Osteoblast (primary cell): ENCODE data around the gene KLF15. TPM values are rescaled to one million over a fixed set of nuclear protein-coding genes. Genes with fewer than 3 reads are reported as not detected.

Experiments
- DNase-seq: peaks from one replicate; pipeline ENCODE4 v3.0.0; 2011; ENCODE audit warnings: low spot score, mixed read lengths; ENCODE audit not compliant: insufficient read length; ENCODE audit errors: missing footprints
- H2AFZ ChIP-seq: 2 replicates; pipeline ENCODE4 v1.6.0; 2011; ENCODE audit warnings: mild to moderate bottlenecking, low read length
- H3K27ac ChIP-seq: 2 replicates; pipeline ENCODE4 v1.5.1; 2011; ENCODE audit warnings: mild to moderate bottlenecking, low read depth, low read length, moderate library complexity
- H3K27me3 ChIP-seq: 2 replicates; pipeline ENCODE4 v1.6.0; 2012; ENCODE audit warnings: mild to moderate bottlenecking, control low read depth, inconsistent platforms, low read length, moderate library complexity; ENCODE audit not compliant: insufficient read depth
- H3K36me3 ChIP-seq: 2 replicates; pipeline ENCODE4 v1.5.1; 2011; ENCODE audit warnings: mild to moderate bottlenecking, low read length, control low read depth, moderate library complexity; ENCODE audit not compliant: insufficient read depth
- H3K4me1 ChIP-seq: 2 replicates; pipeline ENCODE4 v1.5.1; 2011; ENCODE audit warnings: mild to moderate bottlenecking, low read length, control low read depth, moderate library complexity; ENCODE audit not compliant: insufficient read depth
- H3K4me2 ChIP-seq: 2 replicates; pipeline ENCODE4 v1.6.0; 2011; ENCODE audit warnings: mild to moderate bottlenecking, low read length; ENCODE audit not compliant: insufficient read depth
- H3K4me3 ChIP-seq: fragments of 200-600 bp; sonication (generic); 3 replicates; pipeline ENCODE4 v1.5.1; 2012; ENCODE audit warnings: mild to moderate bottlenecking, low read length, inconsistent platforms; ENCODE audit not compliant: insufficient read depth
- H3K79me2 ChIP-seq: 2 replicates; pipeline ENCODE4 v1.6.0; 2012; ENCODE audit warnings: mild to moderate bottlenecking, low read length, control low read depth, inconsistent platforms; ENCODE audit not compliant: insufficient read depth
- H3K9me3 ChIP-seq: 2 replicates; pipeline ENCODE4 v1.5.1; 2011; ENCODE audit warnings: low read depth, low read length, control low read depth
- H4K20me1 ChIP-seq: 2 replicates; pipeline ENCODE4 v1.6.0; 2012; ENCODE audit warnings: mild to moderate bottlenecking, low read length, control low read depth; ENCODE audit not compliant: insufficient read depth
- total RNA-seq: library from RNA; depleted of rRNA; stranded (reverse); fragments of >200 nt; gene quantifications from 2 replicates; pipeline ENCODE4 v1.2.3, GENCODE V29; 2012
- TF ChIP-seq, protein P1 (sequence below): IDR thresholded peaks from 2 replicates; pipeline ENCODE4 v1.5.1; 2011; ENCODE audit warnings: mild to moderate bottlenecking, low read depth, low read length, moderate library complexity; ENCODE audit errors: extremely low read depth

KLF15 gene
- total RNA-seq, 1 donor, result 4.3 TPM

GRCh38 chr3:126390201-126390600 lies 33.0 kb upstream of the KLF15 start:
- Histone ChIP-seq H4K20me1 (no peaks in the 10 kb centered on the region), H3K79me2 (no peaks in the 10 kb centered on the region), H3K36me3 (no peaks in the 10 kb centered on the region), H2AFZ (no peak overlapping the region), H3K9me3 (no peaks in the 10 kb centered on the region), H3K4me2 (no peak overlapping the region), H3K4me3 (no peak overlapping the region), H3K4me1 (peaks cover 2% of the 10 kb centered on the region), H3K27ac (no peak overlapping the region), H3K27me3 (peaks cover 22% of the 10 kb centered on the region)
- peak; percentile 51 for DNase-seq
- TF ChIP-seq, protein P1, sequence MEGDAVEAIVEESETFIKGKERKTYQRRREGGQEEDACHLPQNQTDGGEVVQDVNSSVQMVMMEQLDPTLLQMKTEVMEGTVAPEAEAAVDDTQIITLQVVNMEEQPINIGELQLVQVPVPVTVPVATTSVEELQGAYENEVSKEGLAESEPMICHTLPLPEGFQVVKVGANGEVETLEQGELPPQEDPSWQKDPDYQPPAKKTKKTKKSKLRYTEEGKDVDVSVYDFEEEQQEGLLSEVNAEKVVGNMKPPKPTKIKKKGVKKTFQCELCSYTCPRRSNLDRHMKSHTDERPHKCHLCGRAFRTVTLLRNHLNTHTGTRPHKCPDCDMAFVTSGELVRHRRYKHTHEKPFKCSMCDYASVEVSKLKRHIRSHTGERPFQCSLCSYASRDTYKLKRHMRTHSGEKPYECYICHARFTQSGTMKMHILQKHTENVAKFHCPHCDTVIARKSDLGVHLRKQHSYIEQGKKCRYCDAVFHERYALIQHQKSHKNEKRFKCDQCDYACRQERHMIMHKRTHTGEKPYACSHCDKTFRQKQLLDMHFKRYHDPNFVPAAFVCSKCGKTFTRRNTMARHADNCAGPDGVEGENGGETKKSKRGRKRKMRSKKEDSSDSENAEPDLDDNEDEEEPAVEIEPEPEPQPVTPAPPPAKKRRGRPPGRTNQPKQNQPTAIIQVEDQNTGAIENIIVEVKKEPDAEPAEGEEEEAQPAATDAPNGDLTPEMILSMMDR, result no peak

- H3K27me3 ChIP-seq, result peaks cover 21% of the 10 kb centered on the region
- H2AFZ ChIP-seq, result peak overlapping the region; percentile 74
- H3K27ac ChIP-seq, result no peak overlapping the region
- H3K79me2 ChIP-seq, result no peaks in the 10 kb centered on the region
- H3K9me3 ChIP-seq, result no peaks in the 10 kb centered on the region
- TF ChIP-seq, protein P1, result no peak
- H4K20me1 ChIP-seq, result no peaks in the 10 kb centered on the region
- no peaks in the 10 kb centered on the region for H3K36me3 ChIP-seq
- H3K4me3 ChIP-seq, result no peak overlapping the region
- DNase-seq, result no peak
- H3K4me1 ChIP-seq, result peaks cover 2% of the 10 kb centered on the region
- peak overlapping the region; percentile 90 for H3K4me2 ChIP-seq
Observed at GRCh38 chr3:126389794-126390146, 32.6 kb upstream of the KLF15 start.

DNA sequence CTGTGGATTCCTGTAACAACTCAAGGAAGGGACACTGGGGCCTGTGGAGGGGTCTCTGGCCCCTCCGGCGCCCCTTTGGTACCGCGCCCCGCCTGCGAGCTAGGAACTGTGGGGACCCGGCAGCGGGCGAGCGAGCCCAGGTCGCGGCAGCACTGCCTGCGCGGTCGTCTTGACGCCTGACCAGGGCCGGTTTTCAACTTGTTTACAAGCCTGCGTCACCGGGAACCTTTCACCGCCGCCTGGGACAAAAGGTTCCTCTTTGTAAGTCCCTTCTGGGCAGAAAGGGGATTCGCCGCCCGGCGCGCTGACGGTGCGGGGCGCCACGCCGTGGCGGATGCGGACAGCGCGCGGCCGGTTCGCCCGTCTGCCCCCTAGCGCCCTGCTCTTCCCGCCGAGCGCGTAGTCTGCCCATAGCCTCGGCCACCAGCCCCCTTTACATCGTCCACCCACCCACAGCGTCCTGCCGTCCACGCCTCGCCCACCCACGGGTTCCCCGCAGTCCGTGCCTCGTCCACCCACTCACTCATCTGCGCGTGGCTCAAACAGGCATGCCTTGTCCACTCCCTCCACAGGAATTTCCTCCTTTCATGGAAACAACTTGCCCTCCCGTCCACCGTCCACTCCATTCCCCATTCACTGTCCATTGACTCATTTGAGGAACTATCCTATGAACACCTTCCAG lies 32.0 kb upstream of the KLF15 start:
- Histone ChIP-seq H3K4me3 (peak overlapping the region; percentile 76), H3K79me2 (no peaks in the 10 kb centered on the region), H2AFZ (peak overlapping the region; percentile 85), H3K27ac (peak overlapping the region; percentile 45), H4K20me1 (no peaks in the 10 kb centered on the region), H3K36me3 (no peaks in the 10 kb centered on the region), H3K9me3 (no peaks in the 10 kb centered on the region), H3K4me2 (peak overlapping the region; percentile 90), H3K27me3 (peaks cover 16% of the 10 kb centered on the region), H3K4me1 (peaks cover 2% of the 10 kb centered on the region)
- TF ChIP-seq, protein P1, result peak; percentile 83
- DNase-seq, result peak; percentile 98

GRCh38 chr3:126381966-126382365 lies 24.8 kb upstream of the KLF15 start:
- no peaks in the 10 kb centered on the region for H3K36me3 ChIP-seq

More at GRCh38 chr3:126381966-126382365, 24.8 kb upstream of the KLF15 start:
- peak; percentile 73 for DNase-seq
- Histone ChIP-seq H3K27ac (no peak overlapping the region), H3K9me3 (no peaks in the 10 kb centered on the region), H3K27me3 (peaks cover 20% of the 10 kb centered on the region), H2AFZ (no peak overlapping the region), H3K79me2 (no peaks in the 10 kb centered on the region), H3K4me1 (no peaks in the 10 kb centered on the region), H3K4me3 (no peak overlapping the region), H3K4me2 (no peak overlapping the region), H4K20me1 (no peaks in the 10 kb centered on the region)
- TF ChIP-seq, protein P1, result no peak
